Mesenteric fat pad (tissue), 1 donor: ENCODE measurements around the gene P2RY11. TPM values are rescaled to one million over a fixed set of nuclear protein-coding genes. Genes with fewer than 3 reads are reported as not detected.

Experiments used
- DNase-seq: peaks from one replicate; pipeline ENCODE4 v3.0.0-alpha.2; 2020; ENCODE audit warnings: low spot score
- total RNA-seq: library from RNA; stranded (reverse); fragmentation: NEBNext Ultra II Directional; extraction: Animal tissue kit (Norgen Biotek cat#: 25700); gene quantifications from one replicate; pipeline ENCODE4 v1.2.1, GENCODE V29; 2021
- donor health status: DM: yes; HTN: yes; CAD: no.

P2RY11 gene
- total RNA-seq, 1 donor from 2014 or later = 17.7 TPM

DNA sequence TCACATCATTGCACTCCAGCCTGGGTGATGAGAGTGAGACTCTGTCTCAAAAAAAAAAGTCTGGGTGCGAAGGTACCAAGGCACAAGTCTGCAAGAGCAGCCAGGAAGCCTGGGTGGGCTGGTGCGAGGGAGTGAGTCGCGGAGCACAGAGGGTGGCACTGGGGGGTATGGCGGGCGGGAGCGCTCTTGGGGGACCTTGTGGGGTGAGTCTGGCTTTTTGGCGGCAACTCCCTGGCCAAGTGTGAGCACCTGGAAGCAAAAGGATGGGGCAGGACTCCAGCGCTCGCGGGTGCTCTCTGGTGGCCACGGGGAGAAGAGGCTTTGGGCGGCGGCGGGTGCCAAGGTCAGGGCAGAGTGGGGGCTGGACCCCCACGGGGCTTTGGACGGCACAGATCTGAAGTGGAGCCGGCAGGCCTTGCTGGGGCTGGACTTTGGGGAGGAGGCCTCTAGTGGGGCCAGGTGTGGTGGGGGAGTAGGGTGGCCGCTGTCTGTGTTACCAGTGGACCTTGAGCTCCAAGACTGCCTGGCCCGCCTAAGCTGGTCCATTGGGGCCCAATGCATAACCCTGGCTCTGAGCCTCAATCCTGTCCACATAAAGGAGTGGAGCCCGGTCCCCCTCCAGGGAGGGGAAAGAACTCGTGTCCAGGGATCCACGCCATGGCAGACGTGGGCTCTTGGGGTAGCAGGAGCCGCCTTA, 1.6 kb downstream of the P2RY11 start:
- DNase-seq = no peak

DNA sequence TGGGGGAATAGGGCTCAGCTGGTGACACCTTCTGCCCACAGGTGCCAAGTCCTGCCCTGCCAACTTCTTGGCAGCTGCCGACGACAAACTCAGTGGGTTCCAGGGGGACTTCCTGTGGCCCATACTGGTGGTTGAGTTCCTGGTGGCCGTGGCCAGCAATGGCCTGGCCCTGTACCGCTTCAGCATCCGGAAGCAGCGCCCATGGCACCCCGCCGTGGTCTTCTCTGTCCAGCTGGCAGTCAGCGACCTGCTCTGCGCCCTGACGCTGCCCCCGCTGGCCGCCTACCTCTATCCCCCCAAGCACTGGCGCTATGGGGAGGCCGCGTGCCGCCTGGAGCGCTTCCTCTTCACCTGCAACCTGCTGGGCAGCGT, 2.1 kb downstream of the P2RY11 start:
- DNase-seq = no peak

DNA sequence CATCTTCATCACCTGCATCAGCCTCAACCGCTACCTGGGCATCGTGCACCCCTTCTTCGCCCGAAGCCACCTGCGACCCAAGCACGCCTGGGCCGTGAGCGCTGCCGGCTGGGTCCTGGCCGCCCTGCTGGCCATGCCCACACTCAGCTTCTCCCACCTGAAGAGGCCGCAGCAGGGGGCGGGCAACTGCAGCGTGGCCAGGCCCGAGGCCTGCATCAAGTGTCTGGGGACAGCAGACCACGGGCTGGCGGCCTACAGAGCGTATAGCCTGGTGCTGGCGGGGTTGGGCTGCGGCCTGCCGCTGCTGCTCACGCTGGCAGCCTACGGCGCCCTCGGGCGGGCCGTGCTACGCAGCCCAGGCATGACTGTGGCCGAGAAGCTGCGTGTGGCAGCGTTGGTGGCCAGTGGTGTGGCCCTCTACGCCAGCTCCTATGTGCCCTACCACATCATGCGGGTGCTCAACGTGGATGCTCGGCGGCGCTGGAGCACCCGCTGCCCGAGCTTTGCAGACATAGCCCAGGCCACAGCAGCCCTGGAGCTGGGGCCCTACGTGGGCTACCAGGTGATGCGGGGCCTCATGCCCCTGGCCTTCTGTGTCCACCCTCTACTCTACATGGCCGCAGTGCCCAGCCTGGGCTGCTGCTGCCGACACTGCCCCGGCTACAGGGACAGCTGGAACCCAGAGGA, 2.6 kb downstream of the P2RY11 start:
- no peak for DNase-seq

DNA sequence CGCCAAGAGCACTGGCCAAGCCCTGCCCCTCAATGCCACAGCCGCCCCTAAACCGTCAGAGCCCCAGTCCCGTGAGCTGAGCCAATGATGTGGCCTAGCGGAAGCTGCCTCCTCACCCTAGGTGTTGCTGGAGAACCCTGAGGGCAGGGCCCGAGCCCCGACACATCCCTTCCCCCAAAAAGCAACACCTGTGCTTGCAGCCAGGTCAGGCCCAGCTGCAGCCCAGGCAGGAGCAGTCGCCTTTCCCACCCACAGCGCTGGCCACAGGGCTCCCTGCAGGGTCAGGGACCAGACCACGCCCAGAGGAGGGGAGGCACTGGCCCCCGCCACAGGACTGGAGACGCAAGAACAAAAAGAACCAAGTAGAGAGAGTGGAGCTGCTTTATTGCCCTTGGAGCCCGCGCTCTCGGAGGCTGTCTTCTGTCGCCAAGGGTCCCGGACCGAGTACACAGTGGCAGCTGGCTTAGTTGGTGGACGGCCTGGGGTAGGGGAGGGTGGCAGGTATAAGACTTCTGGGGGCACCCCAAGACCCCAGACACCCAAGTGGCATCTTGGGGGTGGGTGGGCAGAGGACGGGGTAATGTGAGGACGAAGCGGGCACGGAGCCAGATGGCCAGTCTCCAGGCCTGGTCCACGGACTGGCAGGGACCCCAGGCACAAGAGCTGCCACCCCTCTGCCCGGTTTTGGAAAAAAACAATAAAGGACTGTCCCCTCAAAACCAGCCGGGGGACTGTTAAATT, 3.3 kb downstream of the P2RY11 start:
- no peak for DNase-seq

DNA sequence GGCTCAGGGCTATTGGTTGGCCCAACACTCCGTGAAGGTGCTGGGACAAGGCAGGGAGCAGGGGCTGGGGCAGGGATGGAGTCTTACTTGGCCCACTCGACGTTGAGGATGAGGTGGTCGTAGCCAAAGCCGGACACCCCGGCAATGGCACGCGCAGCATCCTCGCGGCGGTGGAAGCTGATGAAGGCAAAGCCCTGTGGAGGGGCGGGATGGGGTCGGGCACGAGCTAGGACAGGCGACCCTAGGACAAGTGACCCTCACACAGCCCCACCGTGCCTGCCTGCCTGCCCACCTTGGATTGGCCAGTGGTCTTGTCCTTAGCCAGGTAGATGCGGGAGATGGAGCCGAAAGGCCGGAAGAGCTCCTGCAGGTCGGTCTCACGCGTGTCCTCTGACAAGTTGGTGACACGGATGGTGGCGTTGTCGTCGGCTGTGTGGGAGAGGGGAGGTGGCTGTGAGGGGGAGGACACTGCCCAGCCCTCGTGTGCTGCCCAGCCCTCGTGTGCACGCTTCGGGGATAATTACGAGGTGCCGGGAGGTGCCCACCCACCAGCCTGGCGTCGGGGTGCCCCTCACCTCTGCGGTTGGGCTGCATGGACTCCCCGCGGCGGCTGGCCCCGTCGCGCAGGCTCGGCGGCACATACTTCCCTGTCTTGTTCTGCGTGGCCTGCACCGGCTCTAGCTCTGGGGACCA, 4.0 kb downstream of the P2RY11 start:
- no peak for DNase-seq

DNA sequence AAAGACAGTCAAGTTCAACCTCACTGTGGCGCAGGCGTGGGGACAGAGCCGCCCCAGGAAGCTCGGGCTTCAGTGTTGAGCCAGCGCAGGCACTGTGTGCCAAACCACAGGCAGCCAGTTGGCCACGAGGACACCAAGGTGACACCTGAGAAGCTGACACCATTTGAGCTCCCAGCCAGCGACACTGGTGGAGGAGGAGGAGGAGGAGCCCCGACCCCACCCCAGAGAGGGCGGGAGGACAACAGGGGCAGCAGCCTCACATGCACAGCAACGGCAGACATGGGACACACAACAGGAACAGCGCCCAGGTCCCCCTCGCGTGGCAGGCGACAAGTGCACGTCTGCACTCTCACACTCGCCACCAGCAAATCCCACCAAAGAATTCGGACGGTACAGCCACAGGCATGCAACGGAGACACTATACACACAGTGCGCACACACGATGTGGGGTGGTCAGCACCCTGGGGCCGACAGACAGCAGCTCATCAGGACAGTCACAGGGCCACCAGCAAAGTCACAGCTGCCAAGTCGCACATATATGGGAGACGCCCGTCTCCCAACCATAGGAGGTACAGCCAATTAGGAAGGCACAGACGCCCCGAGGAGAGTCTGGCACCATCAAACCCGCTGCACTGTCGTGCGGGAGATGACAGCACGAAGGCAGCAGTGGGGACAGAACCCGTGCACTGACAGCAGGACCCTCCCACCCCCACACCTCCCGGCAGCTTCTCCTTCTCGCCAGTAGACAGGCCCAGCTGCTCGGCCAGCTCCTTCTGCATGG, 4.8 kb downstream of the P2RY11 start:
- no peak for DNase-seq

DNA sequence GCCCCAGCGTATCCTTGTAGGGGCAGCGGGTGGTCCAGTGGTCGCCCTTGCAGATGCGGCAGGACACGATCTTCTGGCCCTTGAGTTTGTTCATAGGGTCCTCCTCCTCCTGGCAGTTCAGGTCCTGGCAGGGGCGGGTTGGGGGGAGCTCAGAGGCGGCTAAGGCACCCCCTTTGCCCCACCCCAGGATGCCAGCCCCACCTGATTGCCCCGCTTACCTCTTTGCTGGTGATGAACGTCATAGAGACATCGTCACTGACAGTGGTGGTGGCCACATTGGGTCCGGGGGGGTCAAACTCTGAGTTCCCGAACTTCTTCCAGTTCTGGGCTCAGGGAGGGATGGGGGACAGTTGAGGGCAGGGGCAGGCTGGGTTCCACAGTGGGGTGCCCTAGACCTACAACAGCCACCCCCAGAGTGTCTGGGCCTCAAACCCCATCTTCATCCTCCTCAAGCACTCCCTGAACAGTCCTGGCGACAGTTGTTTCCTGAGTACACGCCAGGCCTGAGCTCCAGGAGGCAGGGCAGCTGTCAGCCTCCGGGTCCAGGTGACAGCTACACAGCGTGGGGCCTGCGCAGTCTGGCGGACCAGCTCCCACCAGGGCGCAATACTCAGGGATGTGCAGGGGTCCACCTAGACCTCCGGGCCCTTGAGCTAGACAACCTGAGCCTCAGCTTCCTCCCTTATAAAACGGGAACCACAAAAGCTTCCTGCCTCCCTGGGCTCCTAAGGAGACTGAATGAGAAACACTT, 5.5 kb downstream of the P2RY11 start:
- DNase-seq = no peak

DNA sequence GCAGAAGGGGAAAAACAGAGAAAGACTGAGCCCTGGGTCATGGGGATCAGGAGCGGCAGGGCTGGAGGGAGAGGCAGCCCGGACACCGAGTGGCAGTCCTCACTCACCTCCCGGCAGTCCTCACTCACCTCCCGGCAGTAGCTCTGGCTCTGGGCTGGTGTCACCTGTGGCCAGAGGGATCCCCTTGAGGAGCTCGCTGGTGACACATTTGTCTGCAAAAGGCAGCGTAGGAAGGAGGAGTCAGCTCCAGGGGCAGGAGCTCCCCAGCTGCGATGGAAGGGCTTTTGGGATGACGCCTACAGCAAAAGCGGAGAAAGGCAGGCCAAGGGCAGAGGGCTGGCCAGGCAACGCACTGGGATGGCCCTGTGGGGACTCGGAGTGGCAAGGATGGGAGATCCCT, 7.5 kb downstream of the P2RY11 start:
- DNase-seq = no peak

DNA sequence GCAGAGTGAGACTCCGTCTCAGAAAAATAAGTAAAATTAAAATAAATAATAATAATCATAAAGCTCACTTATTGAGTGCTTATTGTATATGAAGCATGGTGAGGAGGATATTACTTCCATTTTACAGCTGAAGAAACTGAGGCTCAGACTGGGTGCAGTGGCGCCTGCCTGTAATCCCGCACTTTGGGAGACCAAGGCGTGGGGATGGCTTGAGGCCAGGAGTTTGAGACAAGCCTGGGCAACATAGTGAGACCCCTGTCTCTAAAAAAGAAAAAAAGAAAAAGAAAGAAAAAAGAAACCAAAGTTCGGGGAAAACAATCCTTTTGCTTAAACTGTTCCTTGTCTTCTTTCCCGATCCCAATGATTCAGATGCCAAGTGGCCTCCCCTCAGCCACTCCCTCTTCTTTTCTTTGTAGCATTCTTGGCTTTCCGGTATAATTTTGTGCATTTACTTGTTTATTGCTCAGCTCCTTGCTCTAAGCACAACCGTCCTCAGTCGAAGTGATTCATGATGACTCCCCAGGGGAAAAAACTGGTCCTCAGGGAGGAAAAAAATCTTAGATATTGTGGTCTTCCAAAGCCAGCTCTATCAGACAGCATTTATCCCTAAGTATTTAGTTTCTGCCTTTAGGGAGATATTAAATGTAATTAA, 9.2 kb downstream of the P2RY11 start:
- no peak for DNase-seq

DNA sequence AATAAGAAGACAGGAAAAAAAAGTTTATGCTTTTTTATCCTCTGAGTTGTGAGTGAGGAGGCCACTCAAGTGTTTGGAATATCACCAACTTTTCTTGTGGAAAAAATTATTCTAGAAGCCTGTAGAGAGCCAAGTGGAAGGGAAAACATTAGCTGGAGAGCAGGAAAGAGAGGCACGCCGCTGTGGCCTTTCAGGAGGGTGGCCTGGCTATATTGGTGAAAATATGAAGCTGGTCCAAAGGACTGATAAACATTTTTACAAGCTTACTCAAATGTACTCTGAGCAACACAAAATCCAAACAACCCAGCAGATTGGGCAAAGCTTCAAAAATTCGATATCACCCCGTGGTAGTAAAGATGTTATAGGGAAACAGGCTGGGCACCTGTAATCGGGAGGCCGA, 10.6 kb downstream of the P2RY11 start:
- no peak for DNase-seq

DNA sequence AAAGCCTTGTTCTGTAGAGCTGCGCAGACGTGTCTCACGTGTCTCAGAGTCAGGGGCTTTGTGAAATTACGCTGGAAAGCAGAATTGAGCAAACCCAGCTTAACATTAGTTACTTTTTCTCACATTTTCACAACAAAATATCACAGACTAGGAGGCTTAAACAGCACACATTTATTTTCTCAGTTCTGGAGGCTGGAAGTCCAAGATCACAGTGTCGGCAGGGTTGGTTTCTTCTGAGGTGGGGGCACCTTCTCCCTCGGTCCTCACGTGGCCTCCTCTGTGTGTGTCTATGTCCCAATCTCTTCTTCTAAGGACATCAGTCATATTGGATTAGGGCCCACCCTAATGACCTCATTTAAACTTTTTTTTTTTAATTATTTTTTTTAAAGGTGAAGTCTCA, 12.9 kb downstream of the P2RY11 start:
- DNase-seq = no peak

DNA sequence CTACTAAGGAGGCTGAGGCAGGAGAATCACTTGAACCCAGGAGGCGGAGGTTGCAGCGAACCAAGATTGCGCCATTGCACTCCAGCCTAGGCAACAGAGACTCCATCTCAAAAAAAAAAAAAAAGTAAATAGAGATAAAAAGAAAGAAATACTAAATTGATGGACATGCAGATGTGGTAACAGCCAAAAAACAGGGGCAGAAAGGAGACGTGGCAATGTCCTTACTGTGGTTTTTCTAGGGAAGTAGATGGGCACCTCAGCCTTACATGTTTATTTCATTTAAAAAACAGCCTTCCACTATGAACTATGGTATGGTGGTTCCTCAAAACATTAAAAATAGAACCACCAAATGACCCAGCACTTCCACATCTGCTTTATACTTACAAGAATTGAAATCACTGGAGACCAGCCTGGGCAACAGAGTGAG, 14.7 kb downstream of the P2RY11 start:
- no peak for DNase-seq

DNA sequence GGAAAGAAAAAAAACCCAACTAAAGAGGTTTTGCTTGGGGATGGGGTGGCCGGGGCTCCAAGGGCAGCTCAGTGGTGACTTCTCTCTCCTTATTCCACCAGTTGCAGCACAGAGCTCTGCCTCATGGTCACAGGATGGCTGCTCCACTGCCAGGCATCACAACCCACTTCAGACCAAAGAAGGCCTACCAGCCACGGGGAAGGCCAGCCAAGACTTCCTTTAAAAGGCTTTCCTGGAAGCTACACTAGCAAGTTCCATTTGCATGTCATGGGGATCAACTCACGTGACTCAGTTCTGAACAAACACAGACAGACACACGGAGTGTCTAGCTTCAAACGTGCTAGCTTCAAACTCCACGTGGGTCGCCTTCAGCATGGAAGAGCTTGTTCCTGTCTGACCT, 21.4 kb downstream of the P2RY11 start:
- DNase-seq = no peak

DNA sequence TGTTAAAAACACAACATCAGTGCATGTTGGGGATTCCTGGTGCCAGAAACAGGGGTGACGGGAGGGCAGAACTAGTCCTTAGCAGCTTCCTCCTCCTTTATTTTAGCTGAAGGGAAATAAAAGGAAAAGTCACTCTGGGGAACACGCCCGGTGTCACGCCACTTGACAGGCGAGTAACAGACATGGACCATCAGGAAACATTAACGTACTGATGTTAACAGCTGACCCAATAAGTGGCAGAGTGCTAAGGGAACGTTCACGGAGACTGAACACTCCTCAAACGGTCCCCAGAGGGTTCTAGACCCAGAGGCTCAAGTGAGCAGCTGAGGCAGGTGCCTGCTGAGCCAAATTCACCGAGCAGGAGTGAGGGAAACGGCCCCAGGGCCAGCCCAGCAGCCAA, 22.1 kb downstream of the P2RY11 start:
- no peak for DNase-seq

DNA sequence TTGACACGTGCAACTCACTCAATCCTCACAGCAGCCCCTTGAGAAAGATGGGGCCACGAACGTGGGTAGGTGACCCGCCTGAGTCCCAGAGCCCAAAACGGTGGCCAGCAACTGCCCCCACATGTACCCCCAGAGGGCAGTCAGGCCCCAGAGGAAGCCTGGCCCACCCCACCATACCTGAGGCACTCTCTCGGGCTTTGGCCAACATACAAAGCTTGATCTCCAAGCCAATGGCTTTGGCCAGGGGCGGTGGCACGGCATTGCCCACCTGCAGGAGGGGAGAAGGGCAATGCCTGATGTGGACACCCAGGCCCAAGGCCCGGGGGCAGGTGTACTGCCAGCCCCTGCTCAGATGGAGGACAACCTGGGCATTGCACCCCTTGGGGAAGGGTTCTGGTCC, 22.5 kb downstream of the P2RY11 start:
- DNase-seq = no peak

DNA sequence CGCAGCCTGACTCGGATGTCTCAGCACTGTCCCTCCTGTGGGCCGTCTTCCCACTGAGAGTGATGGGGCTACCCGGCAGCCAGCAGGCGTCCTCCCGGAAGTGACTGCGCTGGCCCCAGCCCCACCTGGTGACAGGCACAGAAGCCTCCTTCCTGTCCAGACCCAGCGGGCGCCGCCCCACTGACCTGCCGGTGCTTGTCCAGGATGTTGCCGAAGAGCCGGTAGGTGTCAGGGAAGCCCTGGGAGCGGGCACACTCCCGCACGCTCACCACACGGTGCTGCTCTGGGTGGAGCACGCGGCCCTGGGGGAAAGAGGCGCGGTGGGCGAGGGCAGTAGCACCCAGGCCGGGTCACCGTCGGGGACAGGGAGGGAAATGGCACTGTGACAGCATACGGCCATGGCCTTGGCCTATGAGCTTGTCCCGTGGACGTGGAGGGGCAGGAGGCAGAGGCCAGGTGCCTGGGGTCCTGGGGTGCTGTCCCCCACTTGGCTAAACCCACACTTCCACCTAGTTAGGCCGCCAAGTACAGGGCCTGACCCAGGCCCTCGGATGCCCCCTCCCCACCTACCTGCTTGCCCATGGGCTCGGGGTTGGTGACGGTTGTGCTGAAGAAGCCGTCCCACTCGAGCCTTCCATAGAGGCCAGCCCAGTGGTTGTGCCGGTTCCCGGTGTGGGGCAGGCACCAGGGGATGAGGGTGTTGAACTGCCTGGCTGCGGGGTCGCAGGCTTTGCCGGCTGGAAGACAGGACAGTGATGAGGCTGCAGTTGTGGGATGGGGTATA, 24.2 kb downstream of the P2RY11 start:
- DNase-seq = no peak

DNA sequence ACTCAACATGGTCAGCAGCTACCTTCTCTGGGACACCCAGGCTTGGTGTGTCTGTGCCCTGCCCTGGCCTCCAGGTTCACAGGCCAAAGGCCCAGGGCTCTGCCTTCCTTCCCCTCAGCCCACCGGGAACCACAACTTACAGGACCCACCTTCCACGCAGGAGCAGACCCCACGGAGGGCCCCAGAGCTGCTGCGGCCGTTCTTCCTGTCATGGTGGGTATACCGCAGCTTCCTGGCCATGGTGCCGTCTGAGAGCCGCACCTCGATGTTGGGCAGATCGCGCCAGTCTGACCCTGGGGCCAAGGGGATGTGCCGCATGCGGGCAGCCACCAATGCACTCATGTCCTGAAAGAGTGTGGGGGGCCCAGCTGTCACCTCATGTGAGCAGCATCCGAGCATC, 25.4 kb downstream of the P2RY11 start:
- DNase-seq = no peak

DNA sequence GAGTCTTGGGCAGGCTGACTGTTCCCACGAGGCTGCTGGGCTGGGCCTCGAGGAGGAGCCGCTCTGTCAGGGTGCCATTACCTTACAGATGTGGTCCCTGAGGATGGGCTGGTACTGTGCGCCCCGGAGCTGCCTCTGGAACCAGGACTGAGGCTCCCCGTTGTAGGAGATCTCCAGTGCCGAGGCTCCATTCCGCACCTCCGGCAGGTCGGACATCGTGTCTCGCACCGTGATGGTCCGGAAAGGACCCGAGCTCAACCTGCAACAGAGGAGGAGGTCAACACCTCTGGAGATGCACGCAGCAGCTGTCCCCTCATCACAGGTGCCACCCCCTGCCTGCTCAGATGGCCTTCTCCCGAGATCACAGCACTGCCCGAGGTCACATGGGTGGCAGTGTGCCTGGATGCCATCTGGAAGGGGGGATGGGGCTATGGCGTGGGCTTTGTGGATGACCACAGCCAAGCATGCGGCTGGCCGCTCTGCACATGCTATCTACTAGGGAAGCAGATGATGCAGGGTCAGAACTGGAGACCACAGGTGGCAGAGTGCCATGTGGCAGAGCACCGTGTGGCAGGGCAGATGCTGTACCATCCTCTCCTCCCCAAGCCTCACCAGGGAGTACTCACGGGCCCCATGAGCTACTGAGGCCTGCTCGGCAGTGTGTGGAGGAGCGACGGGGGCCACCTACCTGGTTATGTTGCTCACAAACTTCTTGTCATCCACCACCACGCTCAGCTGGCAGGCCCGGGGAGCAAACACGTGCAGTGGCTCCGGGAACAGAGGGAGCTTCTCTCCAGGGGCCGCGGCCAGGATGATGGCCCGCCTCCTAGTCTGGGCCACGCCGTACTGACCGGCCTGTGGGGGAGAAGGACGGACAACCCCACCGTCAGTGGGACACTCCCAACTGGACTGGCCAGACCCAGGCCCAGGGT, 26.5 kb downstream of the P2RY11 start:
- no peak for DNase-seq
